GM10266 (cell line): Measurements from ENCODE around the gene KLHL8.

ENCODE experiments used
- DNase-seq: peaks from one replicate; pipeline ENCODE4 v3.0.0; 2012; ENCODE audit errors: extremely low spot score
- CTCF ChIP-seq: IDR thresholded peaks from 2 replicates; pipeline ENCODE4 v1.5.1; 2012; ENCODE audit warnings: mild to moderate bottlenecking, low read depth; ENCODE audit not compliant: control insufficient read depth, insufficient read depth; ENCODE audit errors: missing control alignments

The KLHL8 gene

GRCh38 chr4:87196146-87196545 is 24.3 kb downstream of the KLHL8 start:
- DNase-seq, result no peak
- TF ChIP-seq CTCF, result no peak

GRCh38 chr4:87193958-87194675 is 26.3 kb downstream of the KLHL8 start:
- DNase-seq, result no peak
- no peak for TF ChIP-seq CTCF

GRCh38 chr4:87192145-87192919 is 28.1 kb downstream of the KLHL8 start:
- TF ChIP-seq CTCF, result no peak
- DNase-seq, result no peak

- no peak for DNase-seq
These were observed 31.5 kb downstream of the KLHL8 start for GRCh38 chr4:87188932-87189331.

GRCh38 chr4:87188048-87188447 is 32.4 kb downstream of the KLHL8 start:
- TF ChIP-seq CTCF, result no peak
- no peak for DNase-seq

More at GRCh38 chr4:87188932-87189331, 31.5 kb downstream of the KLHL8 start:
- TF ChIP-seq CTCF, result no peak

- no peak for DNase-seq
- no peak for TF ChIP-seq CTCF
These were observed 35.1 kb downstream of the KLHL8 start for GRCh38 chr4:87185146-87185870.
